Mucosa of descending colon (tissue), 3 donors: Measurements from ENCODE around the gene CMTM8. TPM values are rescaled to one million over a fixed set of nuclear protein-coding genes. Genes with fewer than 3 reads are reported as not detected.

Source experiments
- ATAC-seq: fragments of 200-7000 bp; cut with Tn5 transposase; one replicate; pipeline ENCODE4 v1.9.1; 2020; ENCODE audit warnings: mild to moderate bottlenecking, moderate library complexity
- DNase-seq, 3 donors: peaks; one replicate each; pipeline ENCODE4 v3.0.0-alpha.2; 2020
- H3K36me3 ChIP-seq: fragments of 200-600 bp; one replicate; pipeline ENCODE4 v1.8.0; 2021; ENCODE audit warnings: low read depth, mild to moderate bottlenecking
- H3K4me1 ChIP-seq: fragments of 200-600 bp; one replicate; pipeline ENCODE4 v1.8.0; 2021; ENCODE audit warnings: low read depth, mild to moderate bottlenecking
- H3K4me3 ChIP-seq: fragments of 200-600 bp; one replicate; pipeline ENCODE4 v1.8.0; 2021; ENCODE audit warnings: mild to moderate bottlenecking
- H3K9me3 ChIP-seq: fragments of 200-600 bp; one replicate; pipeline ENCODE4 v1.8.0; 2021; ENCODE audit warnings: mild to moderate bottlenecking
- CTCF ChIP-seq: fragments of 200-600 bp; IDR thresholded peaks from one replicate; pipeline ENCODE4 v1.8.0; 2022; ENCODE audit warnings: antibody characterized with exemption, mild to moderate bottlenecking
- intact Hi-C, 2 donors: fragments of 100-400 bp; cut with DNase I in 1 of 2; cut with micrococcal nuclease in 1 of 2; formaldehyde crosslinking; loops; one replicate each; pipeline versions ENCODE4 v1.11.0 to v1.11.1; 2022; cut with DNase I, micrococcal nuclease
- total RNA-seq, 3 donors: library from RNA; stranded (reverse); fragmentation: NEBNext Ultra II Directional in 2 of 3; extraction: Animal tissue kit (Norgen Biotek cat#: 25700) in 2 of 3; gene quantifications; one replicate each; pipeline versions ENCODE4 v1.2.1 to v1.2.4, GENCODE V29; 2021 to 2023
- donor health status: DM: no; HTN: no; CAD: no; lungs with moderate emphysema.
- donor health status: DM: no; HTN: no; CAD: no.
- donor health status: DM: no; HTN: yes; CAD: no.

CMTM8 gene
- total RNA-seq, 3 donors from 2014 or later: 3.5 to 10.5 (median 8.4) TPM

- no peak for DNase-seq
- intact Hi-C loops: no loop called here
- ATAC-seq: peak; percentile 6
- H3K4me1 ChIP-seq: peaks cover 15% of the 10 kb centered on the region
- no peak for TF ChIP-seq CTCF
- no peaks in the 10 kb centered on the region for H3K9me3 ChIP-seq
- H3K36me3 ChIP-seq: no peaks in the 10 kb centered on the region
- H3K4me3 ChIP-seq: no peak overlapping the region
Observed at GRCh38 chr3:32401126-32401525, 162.6 kb downstream of the CMTM8 start.

GRCh38 chr3:32401556-32402081 lies 163.1 kb downstream of the CMTM8 start:
- Histone ChIP-seq H3K9me3 (no peaks in the 10 kb centered on the region), H3K4me3 (peak overlapping the region; percentile 26), H3K4me1 (peaks cover 15% of the 10 kb centered on the region), H3K36me3 (no peaks in the 10 kb centered on the region)
- peak; percentile 76 to 85 (median 80) for DNase-seq
- no peak for TF ChIP-seq CTCF
- intact Hi-C loops: no loop called here
- peak; percentile 88 for ATAC-seq

- H3K4me1 ChIP-seq: peaks cover 15% of the 10 kb centered on the region
- H3K9me3 ChIP-seq: no peaks in the 10 kb centered on the region
- no peak for ATAC-seq
- intact Hi-C loops: no loop called here
- DNase-seq: no peak
- no peaks in the 10 kb centered on the region for H3K36me3 ChIP-seq
- no peak for TF ChIP-seq CTCF
- no peak overlapping the region for H3K4me3 ChIP-seq
Observed at GRCh38 chr3:32403663-32404062, 165.2 kb downstream of the CMTM8 start.

GRCh38 chr3:32404714-32405113 lies 166.2 kb downstream of the CMTM8 start:
- H3K36me3 ChIP-seq: no peaks in the 10 kb centered on the region
- H3K9me3 ChIP-seq: no peaks in the 10 kb centered on the region
- peaks cover 15% of the 10 kb centered on the region for H3K4me1 ChIP-seq
- no peak for ATAC-seq
- H3K4me3 ChIP-seq: no peak overlapping the region
- intact Hi-C loops: no loop called here
- no peak for TF ChIP-seq CTCF
- DNase-seq: no peak

- no peak overlapping the region for H3K4me3 ChIP-seq
- H3K4me1 ChIP-seq: peaks cover 15% of the 10 kb centered on the region
- intact Hi-C loops: no loop called here
- no peak for ATAC-seq
- TF ChIP-seq CTCF: no peak
- H3K9me3 ChIP-seq: no peaks in the 10 kb centered on the region
- H3K36me3 ChIP-seq: no peaks in the 10 kb centered on the region
- no peak for DNase-seq
Observed at GRCh38 chr3:32405155-32405554, 166.7 kb downstream of the CMTM8 start.
